ENCODE results near the gene TNFSF9. TPM values are rescaled to one million over a fixed set of nuclear protein-coding genes. Genes with fewer than 3 reads are reported as not detected.
A peak's percentile ranks its signal among the peaks of the same experiment; 100 is the strongest.
"Not testable (repeated sequence)": the region's sequence is repeated elsewhere in the genome, so short reads cannot be mapped to it uniquely, and the experiment has no call there.

Gene TNFSF9
- total RNA-seq, 1 experiment from 2014 or later, result 0.96 TPM

GRCh38 chr19:6508028-6508771 lies 22.6 kb upstream of the TNFSF9 start:
- not testable (repeated sequence) for DNase-seq (ENCODE audit: low read depth)

GRCh38 chr19:6509118-6509971 lies 21.5 kb upstream of the TNFSF9 start:
- DNase-seq (ENCODE audit: low read depth), result no peak

- DNase-seq (ENCODE audit: low read depth), result no peak
These were observed 20.2 kb upstream of the TNFSF9 start for GRCh38 chr19:6510618-6511017.

- no peak for DNase-seq (ENCODE audit: low read depth)
These were observed 16.7 kb upstream of the TNFSF9 start for GRCh38 chr19:6514089-6514488.

- DNase-seq (ENCODE audit: low read depth), result no peak
These were observed 15.8 kb upstream of the TNFSF9 start for GRCh38 chr19:6514926-6515544.

GRCh38 chr19:6516018-6516658 lies 14.7 kb upstream of the TNFSF9 start:
- peak; percentile 91 for DNase-seq (ENCODE audit: low read depth)

- DNase-seq (ENCODE audit: low read depth), result peak; percentile 76
These were observed 14.1 kb upstream of the TNFSF9 start for GRCh38 chr19:6516659-6517291.

GRCh38 chr19:6518145-6518911 lies 12.5 kb upstream of the TNFSF9 start:
- DNase-seq (ENCODE audit: low read depth), result no peak

GRCh38 chr19:6519289-6519688 lies 11.5 kb upstream of the TNFSF9 start:
- peak; percentile 61 for DNase-seq (ENCODE audit: low read depth)

- DNase-seq (ENCODE audit: low read depth), result no peak
These were observed 8.8 kb upstream of the TNFSF9 start for GRCh38 chr19:6521718-6522646.

- no peak for DNase-seq (ENCODE audit: low read depth)
These were observed 8.1 kb upstream of the TNFSF9 start for GRCh38 chr19:6522712-6523111.

GRCh38 chr19:6524311-6524710 lies 6.5 kb upstream of the TNFSF9 start:
- DNase-seq (ENCODE audit: low read depth), result no peak

GRCh38 chr19:6527893-6528543 lies 2.8 kb upstream of the TNFSF9 start:
- DNase-seq (ENCODE audit: low read depth), result no peak

GRCh38 chr19:6528544-6529121 lies 2.2 kb upstream of the TNFSF9 start:
- peak; percentile 41 for DNase-seq (ENCODE audit: low read depth)

GRCh38 chr19:6529351-6529750 lies 1.5 kb upstream of the TNFSF9 start:
- DNase-seq (ENCODE audit: low read depth), result no peak

GRCh38 chr19:6529937-6530385 lies 865 bp upstream of the TNFSF9 start:
- DNase-seq (ENCODE audit: low read depth), result no peak

GRCh38 chr19:6531163-6531955 lies 533 bp downstream of the TNFSF9 start:
- no peak for DNase-seq (ENCODE audit: low read depth)

- DNase-seq (ENCODE audit: low read depth), result no peak
These were observed 1.1 kb downstream of the TNFSF9 start for GRCh38 chr19:6531956-6532243.

All from RPMI7951 (cell line).